HepG2 (cell line): ENCODE data around the gene EHD1. TPM values are rescaled to one million over a fixed set of nuclear protein-coding genes. Genes with fewer than 3 reads are reported as not detected.
A peak's percentile ranks its signal among the peaks of the same experiment; 100 is the strongest.

Experiments used
- polyA plus RNA-seq, 8 experiments: library from polyadenylated mRNA; depleted of rRNA in 3 of 8; stranded (reverse) in 7 of 8; unstranded in 1 of 8; fragments of >200 nt; fragmentation: Illumina TruSeq in 4 of 8; extraction: Trizol in 4 of 8; gene quantifications; 2 replicates each; pipeline versions ENCODE4 v1.2.1 to v1.2.3, GENCODE V29; 2011 to 2016; ENCODE audit warnings: low read depth in 4 of 8, missing spikeins in 1 of 8, mixed read lengths in 1 of 8; ENCODE audit not compliant: insufficient read depth in 1 of 8
- total RNA-seq, 5 experiments: library from RNA; depleted of rRNA; stranded (reverse); fragments of >200 nt; fragmentation: Illumina TruSeq; extraction: Trizol; gene quantifications; 2 replicates each; pipeline ENCODE4 v1.2.3, GENCODE V29; 2016; ENCODE audit warnings: low read depth in 1 of 5
- TF ChIP-seq, protein P1 (sequence below), 2 experiments: fragments of 450-650 bp in 1 of 2; sonication (generic) in 1 of 2; formaldehyde crosslinking in 1 of 2; IDR thresholded peaks; 2 replicates each; pipeline versions ENCODE4 v1.6.1 to v1.8.0; 2016 to 2022; ENCODE audit warnings: antibody characterized with exemption in 1 of 2, mild to moderate bottlenecking in 1 of 2, missing genetic modification reagents in 1 of 2

The EHD1 gene
- total and polyA plus RNA-seq, 2 of the 13 experiments (the other 11 are each of a cell fraction or from before 2014, with no cell fraction given): 23.6 to 26.6 TPM

DNA sequence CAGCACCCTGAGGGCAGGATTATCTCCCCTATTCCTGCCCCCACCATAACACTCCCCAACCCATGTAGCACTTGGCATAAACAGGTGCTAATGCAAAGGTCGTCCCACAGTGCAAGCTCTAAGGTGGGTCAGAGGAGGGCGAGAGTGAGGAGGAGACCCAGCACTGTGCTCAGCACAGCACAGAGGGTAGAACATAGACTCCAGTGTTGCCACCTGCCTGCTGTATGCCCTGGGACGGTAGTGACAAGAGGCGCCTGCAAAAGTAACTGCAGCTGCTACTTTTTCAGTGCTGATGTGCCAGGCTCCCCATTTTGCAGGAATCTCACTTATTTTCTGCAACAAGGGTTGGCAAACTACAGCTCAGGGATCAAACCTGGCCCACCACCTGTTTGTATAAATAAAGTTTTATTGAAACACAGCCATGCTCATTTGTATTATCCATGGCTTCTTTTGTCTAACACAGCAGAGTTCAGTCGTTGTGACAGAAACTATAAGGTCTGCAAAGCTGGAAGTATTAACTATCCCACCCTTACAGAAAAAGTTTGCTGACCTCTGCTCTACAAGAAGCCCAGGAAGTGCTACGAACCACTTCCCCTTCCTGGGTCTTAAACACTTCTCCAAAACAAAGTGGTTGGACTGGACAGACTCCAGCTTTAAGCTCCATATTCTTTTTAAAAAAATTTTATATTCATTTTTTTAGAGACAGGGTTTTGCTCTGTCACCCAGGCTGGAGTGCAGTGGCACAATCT, 17.0 kb downstream of the EHD1 start (continued):
- TF ChIP-seq, protein P1, sequence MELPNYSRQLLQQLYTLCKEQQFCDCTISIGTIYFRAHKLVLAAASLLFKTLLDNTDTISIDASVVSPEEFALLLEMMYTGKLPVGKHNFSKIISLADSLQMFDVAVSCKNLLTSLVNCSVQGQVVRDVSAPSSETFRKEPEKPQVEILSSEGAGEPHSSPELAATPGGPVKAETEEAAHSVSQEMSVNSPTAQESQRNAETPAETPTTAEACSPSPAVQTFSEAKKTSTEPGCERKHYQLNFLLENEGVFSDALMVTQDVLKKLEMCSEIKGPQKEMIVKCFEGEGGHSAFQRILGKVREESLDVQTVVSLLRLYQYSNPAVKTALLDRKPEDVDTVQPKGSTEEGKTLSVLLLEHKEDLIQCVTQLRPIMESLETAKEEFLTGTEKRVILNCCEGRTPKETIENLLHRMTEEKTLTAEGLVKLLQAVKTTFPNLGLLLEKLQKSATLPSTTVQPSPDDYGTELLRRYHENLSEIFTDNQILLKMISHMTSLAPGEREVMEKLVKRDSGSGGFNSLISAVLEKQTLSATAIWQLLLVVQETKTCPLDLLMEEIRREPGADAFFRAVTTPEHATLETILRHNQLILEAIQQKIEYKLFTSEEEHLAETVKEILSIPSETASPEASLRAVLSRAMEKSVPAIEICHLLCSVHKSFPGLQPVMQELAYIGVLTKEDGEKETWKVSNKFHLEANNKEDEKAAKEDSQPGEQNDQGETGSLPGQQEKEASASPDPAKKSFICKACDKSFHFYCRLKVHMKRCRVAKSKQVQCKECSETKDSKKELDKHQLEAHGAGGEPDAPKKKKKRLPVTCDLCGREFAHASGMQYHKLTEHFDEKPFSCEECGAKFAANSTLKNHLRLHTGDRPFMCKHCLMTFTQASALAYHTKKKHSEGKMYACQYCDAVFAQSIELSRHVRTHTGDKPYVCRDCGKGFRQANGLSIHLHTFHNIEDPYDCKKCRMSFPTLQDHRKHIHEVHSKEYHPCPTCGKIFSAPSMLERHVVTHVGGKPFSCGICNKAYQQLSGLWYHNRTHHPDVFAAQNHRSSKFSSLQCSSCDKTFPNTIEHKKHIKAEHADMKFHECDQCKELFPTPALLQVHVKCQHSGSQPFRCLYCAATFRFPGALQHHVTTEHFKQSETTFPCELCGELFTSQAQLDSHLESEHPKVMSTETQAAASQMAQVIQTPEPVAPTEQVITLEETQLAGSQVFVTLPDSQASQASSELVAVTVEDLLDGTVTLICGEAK (IDR thresholded peaks at IDR 0.05): peak; percentile 90
- TF ChIP-seq, protein P1 (CRISPR knock-in tag; IDR thresholded peaks at IDR 0.05): peak; percentile 99
